Activated CD4-positive, alpha-beta T cell treated with anti-CD3 and anti-CD28 coated beads for 48 hours (primary cell): ENCODE data around the gene TPD52L2.

Experiments
- DNase-seq: peaks from one replicate; pipeline ENCODE4 v3.0.0-alpha.2; 2020

The TPD52L2 gene

GRCh38 chr20:63935447-63935846 lies 70.4 kb downstream of the TPD52L2 start:
- DNase-seq, result no peak

GRCh38 chr20:63937596-63937995 lies 72.5 kb downstream of the TPD52L2 start:
- DNase-seq, result no peak

GRCh38 chr20:63939061-63939935 lies 74.2 kb downstream of the TPD52L2 start:
- no peak for DNase-seq

GRCh38 chr20:63940071-63940471 lies 75.0 kb downstream of the TPD52L2 start:
- DNase-seq, result no peak

- no peak for DNase-seq
Measured at GRCh38 chr20:63940472-63941266, 75.6 kb downstream of the TPD52L2 start.
